GM12878 (cell line): Measurements from ENCODE around the gene RIC3. TPM values are rescaled to one million over a fixed set of nuclear protein-coding genes. Genes with fewer than 3 reads are reported as not detected.

ENCODE experiments used
- ATAC-seq: fragments of 200-7000 bp; cut with Tn5 transposase; 3 replicates; pipeline ENCODE4 v1.9.1; 2020; ENCODE audit warnings: mild to moderate bottlenecking, moderate library complexity
- BruUV-seq: library from RNA; stranded (reverse); fragments of 400-500 nt; replicated peaks from 2 replicates; lab custom pipeline; 2021; lab: Mats Ljungman, UMichigan
- CTCF ChIA-PET: fragments of 300-600 bp; sonication (Branson Sonifier 250); formaldehyde crosslinking; extraction: SDS; loops from one replicate; lab custom pipeline; 2021; ENCODE audit warnings: inconsistent platforms; lab: Yijun Ruan, JAX
- POLR2A ChIA-PET: fragments of 350-600 bp; formaldehyde crosslinking; extraction: SDS; loops from one replicate; lab custom pipeline; 2021; ENCODE audit warnings: inconsistent platforms; lab: Charles Lee
- RAD21 ChIA-PET: fragments of 300-600 bp; sonication (Branson Sonifier 250); formaldehyde crosslinking; loops from one replicate; lab custom pipeline; 2023; ENCODE audit warnings: antibody characterized with exemption; ENCODE audit not compliant: unreplicated experiment; lab: Charles Lee
- SMC1A ChIA-PET: fragments of 300-600 bp; sonication (Branson Sonifier 250); formaldehyde crosslinking; loops from one replicate; lab custom pipeline; 2023; ENCODE audit not compliant: unreplicated experiment, uncharacterized antibody; lab: Charles Lee
- DNase-seq: peaks from one replicate; pipeline ENCODE4 v3.0.0-alpha.2; 2011; ENCODE audit warnings: low read depth, low spot score
- FAIRE-seq: peaks from 3 replicates; lab custom pipeline; 2011; peaks lifted over from hg19 to GRCh38; lab: Jason Lieb, UNC
- H2AFZ ChIP-seq: 2 replicates; pipeline ENCODE4 v1.6.0; 2011; ENCODE audit warnings: low read depth, low read length, control low read depth; ENCODE audit not compliant: control insufficient read depth
- H3K27ac ChIP-seq: 2 replicates; pipeline ENCODE4 v1.5.1; 2011; ENCODE audit warnings: control low read depth; ENCODE audit not compliant: control insufficient read depth, insufficient read depth
- H3K27me3 ChIP-seq, 2 experiments: replicated peaks in 1 of 2; 2 replicates each; pipeline versions ENCODE4 v1.6.0 to v1.6.1; 2011; ENCODE audit warnings: low read length in 1 of 2; ENCODE audit not compliant: control insufficient read depth in 2 of 2, insufficient read depth in 2 of 2
- H3K36me3 ChIP-seq, 2 experiments: 2 replicates each; pipeline ENCODE4 v1.5.1; 2011; ENCODE audit warnings: low read length in 1 of 2; ENCODE audit not compliant: control insufficient read depth in 2 of 2, insufficient read depth in 2 of 2
- H3K4me1 ChIP-seq: 2 replicates; pipeline ENCODE4 v1.6.1; 2011; ENCODE audit warnings: mild to moderate bottlenecking, low read length, moderate library complexity, mixed read lengths; ENCODE audit not compliant: control insufficient read depth, insufficient read depth
- H3K4me2 ChIP-seq: 2 replicates; pipeline ENCODE4 v1.6.0; 2011; ENCODE audit warnings: control low read depth; ENCODE audit not compliant: control insufficient read depth, insufficient read depth
- H3K4me3 ChIP-seq: fragments of 200-600 bp; sonication (generic); 2 replicates; pipeline ENCODE4 v1.5.1; 2016
- H3K79me2 ChIP-seq: 2 replicates; pipeline ENCODE4 v1.6.0; 2011; ENCODE audit warnings: low read length; ENCODE audit not compliant: control insufficient read depth, insufficient read depth
- H3K9ac ChIP-seq: 2 replicates; pipeline ENCODE4 v1.8.0; 2011; ENCODE audit warnings: low read length, control low read depth, mixed read lengths; ENCODE audit not compliant: control insufficient read depth, insufficient read depth
- H3K9me3 ChIP-seq: replicated peaks from 3 replicates; pipeline ENCODE4 v1.5.1; 2011; ENCODE audit warnings: mild to moderate bottlenecking, low read length; ENCODE audit not compliant: control insufficient read depth, insufficient read depth
- H4K20me1 ChIP-seq: 2 replicates; pipeline ENCODE4 v1.6.0; 2011; ENCODE audit not compliant: control insufficient read depth, insufficient read depth
- NFYA ChIP-seq: IDR thresholded peaks from 2 replicates; pipeline ENCODE4 v1.6.1; 2011; ENCODE audit warnings: low read depth, mild to moderate bottlenecking, low read length, improper control_type of control experiment, borderline replicate concordance
- RAD21 ChIP-seq: IDR thresholded peaks from 2 replicates; pipeline ENCODE4 v1.6.1; 2011; ENCODE audit warnings: mild to moderate bottlenecking, low read depth, low read length, moderate library complexity; ENCODE audit not compliant: insufficient read depth
- SMC3 ChIP-seq: IDR thresholded peaks from 2 replicates; pipeline ENCODE4 v1.6.1; 2011; ENCODE audit warnings: low read length, improper control_type of control experiment, borderline replicate concordance
- WGBS: methylation state at CpG from one replicate; pipeline ENCODE4 v1.1.6; 2016; ENCODE audit warnings: low lambda C conversion rate; ENCODE audit not compliant: insufficient replicate concordance, insufficient coverage; ENCODE audit errors: missing lambda C conversion rate; 5-methylcytosine and 5-hydroxymethylcytosine counted together
- in situ Hi-C: fragments of 300-500 bp; cut with MboI; formaldehyde crosslinking; loops from 9 replicates; pipeline ENCODE4 v1.14.3; 2018; ENCODE audit warnings: mixed read lengths
- intact Hi-C: fragments of 100-400 bp; cut with micrococcal nuclease; formaldehyde crosslinking; loops from one replicate; pipeline ENCODE4 v1.14.2; 2022; ENCODE audit not compliant: unreplicated experiment
- polyA plus RNA-seq, 11 experiments: library from polyadenylated mRNA; depleted of rRNA in 4 of 11; unstranded in 6 of 11; stranded (reverse) in 5 of 11; fragments of >200 nt; fragmentation: Nextera tagmentation in 4 of 11; fragmentation: Illumina TruSeq in 1 of 11; extraction: Ambion mirVana in 4 of 11; extraction: Trizol in 1 of 11; gene quantifications; 1 replicate in 1 of 11; 2 replicates in 10 of 11; pipeline versions ENCODE4 v1.2.1 to v1.2.3, GENCODE V29; 2011 to 2016; ENCODE audit warnings: inconsistent platforms in 2 of 11, missing spikeins in 2 of 11, low read depth in 1 of 11
- total RNA-seq, 4 experiments: library from RNA; depleted of rRNA in 3 of 4; stranded (reverse); fragments of >200 nt in 3 of 4; fragmentation: Illumina TruSeq in 1 of 4; extraction: Trizol in 1 of 4; gene quantifications; 2 replicates each; pipeline versions ENCODE4 v1.2.1 to v1.2.3, GENCODE V29; 2013 to 2021
- TF ChIP-seq, protein P1 (sequence below), 3 experiments: IDR thresholded peaks in 2 of 3; conservative IDR thresholded peaks in 1 of 3; 2 replicates each; pipeline ENCODE4 v1.5.1; 2011; ENCODE audit warnings: low read depth in 3 of 3, low read length in 3 of 3, mild to moderate bottlenecking in 3 of 3, control low read depth in 2 of 3, moderate library complexity in 2 of 3, inconsistent platforms in 1 of 3, mixed read lengths in 1 of 3; ENCODE audit not compliant: control insufficient read depth in 2 of 3, insufficient read depth in 1 of 3; ENCODE audit errors: extremely low read depth in 1 of 3

RIC3 gene
- total and polyA plus RNA-seq, 10 of the 15 experiments (the other 5 are each of a cell fraction or from before 2014, with no cell fraction given): 0.90 to 8.9 (median 2.2) TPM

DNA sequence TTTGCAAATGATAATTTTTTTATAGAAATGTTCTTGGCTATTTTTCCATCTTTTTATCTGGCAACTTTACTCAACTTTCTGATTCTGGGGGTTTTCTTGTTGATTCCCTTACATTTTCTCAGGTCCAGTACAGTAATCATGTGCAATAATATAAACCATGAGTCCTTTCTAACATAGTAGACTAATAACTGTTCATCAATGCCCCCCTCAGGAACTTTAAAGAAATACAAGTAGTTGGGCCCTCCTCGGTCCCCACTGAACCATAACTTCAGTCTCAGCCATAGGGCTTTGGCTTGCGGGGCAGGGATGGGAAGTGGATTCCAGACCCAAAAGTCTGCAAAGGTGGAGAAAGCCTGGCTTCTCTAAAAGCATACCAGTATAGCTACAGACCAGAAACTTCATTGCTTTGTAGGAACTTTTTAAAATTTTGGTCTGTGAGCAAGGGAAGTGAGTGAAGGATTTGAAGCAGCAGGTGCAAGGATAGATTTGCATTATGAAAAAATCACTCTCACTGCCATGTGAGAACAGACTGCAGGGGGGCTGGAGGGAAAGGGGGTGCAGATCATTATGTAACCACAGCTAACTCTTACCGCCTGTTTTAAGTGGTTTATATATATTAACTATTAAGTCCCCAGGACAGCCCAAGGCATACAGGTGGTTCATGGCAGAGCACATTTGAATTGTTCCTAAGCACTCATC, 98.3 kb downstream of the RIC3 start:
- RAD21 ChIA-PET: interaction anchor here (1.2 kb wide), 1 partner anchor 20 kb away, joined by 3 read pairs; no protein-coding TSS in a partner anchor
- no peak overlapping the region for H2AFZ ChIP-seq
- no peak overlapping the region for H3K4me2 ChIP-seq
- H3K79me2 ChIP-seq: no peaks in the 10 kb centered on the region
- CTCF ChIA-PET: interaction anchor here (0.7 to 3.1 kb wide), 4 partner anchors 10 to 178 kb away, joined by 3 to 14 read pairs (median 4); no protein-coding TSS in a partner anchor
- FAIRE-seq (no peak), ATAC-seq (peak; percentile 85), DNase-seq (no peak)
- WGBS: 1% methylated on average over 3 of the region's 3 CpGs
- peaks cover 2 to 7% of the 10 kb centered on the region in 2 experiments; a peak in 3 of 4 replicates for H3K27me3 ChIP-seq
- no peak overlapping the region for H3K4me3 ChIP-seq
- intact Hi-C loops (loop anchor here (1.0 kb wide), 1 partner anchor 37 kb away; no protein-coding TSS in a partner anchor), in situ Hi-C loops (no loop called here)
- H3K27ac ChIP-seq: no peak overlapping the region
- H4K20me1 ChIP-seq: no peaks in the 10 kb centered on the region
- H3K9me3 ChIP-seq: no peaks in the 10 kb centered on the region
- SMC1A ChIA-PET: interaction anchor here (1.1 to 1.5 kb wide), 2 partner anchors 29 to 38 kb away, joined by 3 to 4 read pairs; no protein-coding TSS in a partner anchor
- no peaks in the 10 kb centered on the region for H3K36me3 ChIP-seq
- POLR2A ChIA-PET: no interaction called here
- no peaks in the 10 kb centered on the region for H3K4me1 ChIP-seq
- no peak overlapping the region for H3K9ac ChIP-seq
- BruUV-seq: no TSS peak
- peak; percentile 35; the same call in 1 of the 2 replicates for TF ChIP-seq RAD21
- TF ChIP-seq SMC3: peak; percentile 34; the same call in 1 of the 2 replicates
- no peak for TF ChIP-seq NFYA
- TF ChIP-seq, protein P1, sequence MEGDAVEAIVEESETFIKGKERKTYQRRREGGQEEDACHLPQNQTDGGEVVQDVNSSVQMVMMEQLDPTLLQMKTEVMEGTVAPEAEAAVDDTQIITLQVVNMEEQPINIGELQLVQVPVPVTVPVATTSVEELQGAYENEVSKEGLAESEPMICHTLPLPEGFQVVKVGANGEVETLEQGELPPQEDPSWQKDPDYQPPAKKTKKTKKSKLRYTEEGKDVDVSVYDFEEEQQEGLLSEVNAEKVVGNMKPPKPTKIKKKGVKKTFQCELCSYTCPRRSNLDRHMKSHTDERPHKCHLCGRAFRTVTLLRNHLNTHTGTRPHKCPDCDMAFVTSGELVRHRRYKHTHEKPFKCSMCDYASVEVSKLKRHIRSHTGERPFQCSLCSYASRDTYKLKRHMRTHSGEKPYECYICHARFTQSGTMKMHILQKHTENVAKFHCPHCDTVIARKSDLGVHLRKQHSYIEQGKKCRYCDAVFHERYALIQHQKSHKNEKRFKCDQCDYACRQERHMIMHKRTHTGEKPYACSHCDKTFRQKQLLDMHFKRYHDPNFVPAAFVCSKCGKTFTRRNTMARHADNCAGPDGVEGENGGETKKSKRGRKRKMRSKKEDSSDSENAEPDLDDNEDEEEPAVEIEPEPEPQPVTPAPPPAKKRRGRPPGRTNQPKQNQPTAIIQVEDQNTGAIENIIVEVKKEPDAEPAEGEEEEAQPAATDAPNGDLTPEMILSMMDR (IDR thresholded peaks at IDR 0.05 in 2 of 3, conservative IDR thresholded peaks at IDR 0.05 in 1 of 3; ENCODE audit: control insufficient read depth in 2 of 3, extremely low read depth in 1 of 3, insufficient read depth in 1 of 3, low read depth in 3 of 3, low read length in 3 of 3): peak; percentile 12 to 37 (median 34); a peak in 3 of 6 replicates
